ES-I3 (cell line): Measurements from ENCODE around the gene MEFV.
"Not testable (repeated sequence)": the region's sequence is repeated elsewhere in the genome, so short reads cannot be mapped to it uniquely, and the experiment has no call there.

Experiments used
- H3K36me3 ChIP-seq: 2 replicates; pipeline ENCODE4 v1.6.1; 2013; ENCODE audit warnings: mild to moderate bottlenecking, low read length, control low read depth, moderate library complexity; ENCODE audit not compliant: insufficient read depth
- H3K4me1 ChIP-seq: 2 replicates; pipeline ENCODE4 v1.6.1; 2013; ENCODE audit warnings: mild to moderate bottlenecking, control low read depth, low read length; ENCODE audit not compliant: insufficient read depth
- H3K9ac ChIP-seq: 2 replicates; pipeline ENCODE4 v1.6.1; 2013; ENCODE audit warnings: low read depth, mild to moderate bottlenecking, low read length, moderate library complexity
- H3K9me3 ChIP-seq: 2 replicates; pipeline ENCODE4 v1.6.1; 2013; ENCODE audit warnings: mild to moderate bottlenecking, low read length, moderate library complexity; ENCODE audit not compliant: control insufficient read depth, insufficient read depth

The MEFV gene

GRCh38 chr16:3281222-3281820 lies 24.9 kb upstream of the MEFV start:
- H3K9ac ChIP-seq = no peak overlapping the region
- peaks cover 2% of the 10 kb centered on the region; the same call in 1 of the 2 replicates for H3K4me1 ChIP-seq
- H3K9me3 ChIP-seq = peaks cover 7% of the 10 kb centered on the region
- H3K36me3 ChIP-seq = peaks cover 7% of the 10 kb centered on the region; the same call in 1 of the 2 replicates

- Histone ChIP-seq H3K4me1 (no peaks in the 10 kb centered on the region), H3K9ac (no peak overlapping the region), H3K36me3 (no peaks in the 10 kb centered on the region; the same call in 1 of the 2 replicates), H3K9me3 (no peaks in the 10 kb centered on the region)
These were observed 20.2 kb upstream of the MEFV start for GRCh38 chr16:3276679-3277078.

GRCh38 chr16:3274947-3275346 lies 18.5 kb upstream of the MEFV start:
- no peaks in the 10 kb centered on the region for H3K4me1 ChIP-seq
- H3K9me3 ChIP-seq = no peaks in the 10 kb centered on the region
- H3K36me3 ChIP-seq = no peaks in the 10 kb centered on the region; the same call in 1 of the 2 replicates
- no peak overlapping the region for H3K9ac ChIP-seq

GRCh38 chr16:3274490-3274889 lies 18.1 kb upstream of the MEFV start:
- H3K9me3 ChIP-seq = no peaks in the 10 kb centered on the region
- no peaks in the 10 kb centered on the region; the same call in 1 of the 2 replicates for H3K36me3 ChIP-seq
- H3K4me1 ChIP-seq = no peaks in the 10 kb centered on the region
- no peak overlapping the region for H3K9ac ChIP-seq

GRCh38 chr16:3271281-3271680 lies 14.8 kb upstream of the MEFV start:
- not testable (repeated sequence) for H3K4me1 ChIP-seq, H3K9ac ChIP-seq, H3K9me3 ChIP-seq, H3K36me3 ChIP-seq

- H3K36me3 ChIP-seq, H3K4me1 ChIP-seq, H3K9me3 ChIP-seq, H3K9ac ChIP-seq: not testable (repeated sequence)
These were observed 14.3 kb upstream of the MEFV start for GRCh38 chr16:3270718-3271117.

GRCh38 chr16:3268294-3268693 lies 11.9 kb upstream of the MEFV start:
- no peak overlapping the region for H3K9ac ChIP-seq
- no peaks in the 10 kb centered on the region for H3K4me1 ChIP-seq
- peaks cover 2% of the 10 kb centered on the region; the same call in 1 of the 2 replicates for H3K9me3 ChIP-seq
- no peaks in the 10 kb centered on the region for H3K36me3 ChIP-seq

GRCh38 chr16:3266873-3267537 lies 10.6 kb upstream of the MEFV start:
- Histone ChIP-seq H3K36me3 (no peaks in the 10 kb centered on the region), H3K9me3 (peaks cover 2% of the 10 kb centered on the region; the same call in 1 of the 2 replicates), H3K9ac (no peak overlapping the region), H3K4me1 (no peaks in the 10 kb centered on the region)

- H3K9me3 ChIP-seq = peaks cover 2% of the 10 kb centered on the region; the same call in 1 of the 2 replicates
- H3K4me1 ChIP-seq = no peaks in the 10 kb centered on the region
- H3K36me3 ChIP-seq = no peaks in the 10 kb centered on the region
- peak overlapping the region; percentile 58; the same call in 1 of the 2 replicates for H3K9ac ChIP-seq
These were observed 8.0 kb upstream of the MEFV start for GRCh38 chr16:3264137-3265036.

GRCh38 chr16:3262517-3262916 lies 6.1 kb upstream of the MEFV start:
- H3K36me3 ChIP-seq = no peaks in the 10 kb centered on the region
- no peak overlapping the region for H3K9ac ChIP-seq
- peaks cover 2% of the 10 kb centered on the region; the same call in 1 of the 2 replicates for H3K9me3 ChIP-seq
- H3K4me1 ChIP-seq = no peaks in the 10 kb centered on the region

- no peaks in the 10 kb centered on the region for H3K4me1 ChIP-seq
- no peaks in the 10 kb centered on the region for H3K9me3 ChIP-seq
- H3K36me3 ChIP-seq = no peaks in the 10 kb centered on the region
- no peak overlapping the region for H3K9ac ChIP-seq
These were observed 3.4 kb upstream of the MEFV start for GRCh38 chr16:3259836-3260235.

- Histone ChIP-seq H3K9ac (no peak overlapping the region), H3K36me3 (no peaks in the 10 kb centered on the region), H3K9me3 (no peaks in the 10 kb centered on the region), H3K4me1 (no peaks in the 10 kb centered on the region)
These were observed 533 bp upstream of the MEFV start for GRCh38 chr16:3256866-3257465.

- no peaks in the 10 kb centered on the region for H3K9me3 ChIP-seq
These were observed 2.1 kb downstream of the MEFV start for GRCh38 chr16:3254309-3254708.

GRCh38 chr16:3252967-3253366 lies 3.5 kb downstream of the MEFV start:
- H3K36me3 ChIP-seq = no peaks in the 10 kb centered on the region
- no peak overlapping the region for H3K9ac ChIP-seq
- H3K4me1 ChIP-seq = no peaks in the 10 kb centered on the region
- no peaks in the 10 kb centered on the region for H3K9me3 ChIP-seq

More at GRCh38 chr16:3254309-3254708, 2.1 kb downstream of the MEFV start:
- H3K36me3 ChIP-seq = no peaks in the 10 kb centered on the region
- H3K9ac ChIP-seq = no peak overlapping the region
- H3K4me1 ChIP-seq = no peaks in the 10 kb centered on the region
